ENCODE data around the gene TP53I11. TPM values are rescaled to one million over a fixed set of nuclear protein-coding genes. Genes with fewer than 3 reads are reported as not detected.

The TP53I11 gene
- total RNA-seq, 1 experiment from 2014 or later, result 46.9 TPM

- ATAC-seq (no peak), DNase-seq (ENCODE audit: low read depth, low spot score) (no peak)
- Histone ChIP-seq H3K27me3 (ENCODE audit: insufficient read depth, low read length) (no peaks in the 10 kb centered on the region), H3K9ac (ENCODE audit: low read length) (no peak overlapping the region), H3K4me1 (ENCODE audit: control insufficient read depth in 1 of 2, insufficient read depth in 2 of 2, low read length in 2 of 2) (peaks cover 0 to 12% of the 10 kb centered on the region in 2 experiments; a peak in 2 of 4 replicates), H4K20me1 (ENCODE audit: insufficient read depth) (no peaks in the 10 kb centered on the region), H3K4me3 (replicated peaks in 1 of 2; ENCODE audit: low read depth in 1 of 2, low read length in 2 of 2) (no peak overlapping the region), H3K79me2 (ENCODE audit: insufficient read depth, low read length) (no peaks in the 10 kb centered on the region), H2AFZ (ENCODE audit: low read depth, low read length, poor library complexity, severe bottlenecking) (no peak overlapping the region), H3K27ac (ENCODE audit: low read depth, low read length) (no peak overlapping the region), H3K4me2 (ENCODE audit: low read length) (no peak overlapping the region), H3K9me3 (ENCODE audit: control insufficient read depth in 1 of 2, insufficient read depth in 1 of 2, low read depth in 1 of 2, low read length in 2 of 2) (no peaks in the 10 kb centered on the region), H3K36me3 (ENCODE audit: control insufficient read depth in 1 of 2, insufficient read depth in 2 of 2, low read length in 2 of 2) (no peaks in the 10 kb centered on the region), H3K9me2 (ENCODE audit: insufficient read depth) (no peaks in the 10 kb centered on the region)
- CTCF ChIA-PET, result no interaction called here
- POLR2A ChIA-PET, result no interaction called here
- intact Hi-C loops (cut with micrococcal nuclease), result no loop called here
- RAD21 ChIA-PET (ENCODE audit: low non-redundant PET in 1 of 2, low total read pairs in 2 of 2, uncharacterized antibody in 2 of 2, unreplicated experiment in 2 of 2), result no interaction called here
- BruUV-seq (replicated peaks), result no TSS peak
- no peak for TF ChIP-seq EZH2 (IDR thresholded peaks at IDR 0.05)
Observed at GRCh38 chr11:44887636-44888035, 63.0 kb downstream of the TP53I11 start.

- Histone ChIP-seq H3K9me2 (ENCODE audit: insufficient read depth) (no peaks in the 10 kb centered on the region), H3K4me2 (ENCODE audit: low read length) (no peak overlapping the region), H4K20me1 (ENCODE audit: insufficient read depth) (no peaks in the 10 kb centered on the region), H3K36me3 (ENCODE audit: control insufficient read depth in 1 of 2, insufficient read depth in 2 of 2, low read length in 2 of 2) (no peaks in the 10 kb centered on the region), H3K4me1 (ENCODE audit: control insufficient read depth in 1 of 2, insufficient read depth in 2 of 2, low read length in 2 of 2) (peaks cover 0 to 14% of the 10 kb centered on the region in 2 experiments; a peak in 2 of 4 replicates), H3K9me3 (ENCODE audit: control insufficient read depth in 1 of 2, insufficient read depth in 1 of 2, low read depth in 1 of 2, low read length in 2 of 2) (no peaks in the 10 kb centered on the region), H2AFZ (ENCODE audit: low read depth, low read length, poor library complexity, severe bottlenecking) (no peak overlapping the region), H3K4me3 (replicated peaks in 1 of 2; ENCODE audit: low read depth in 1 of 2, low read length in 2 of 2) (no peak overlapping the region), H3K27ac (ENCODE audit: low read depth, low read length) (no peak overlapping the region), H3K79me2 (ENCODE audit: insufficient read depth, low read length) (no peaks in the 10 kb centered on the region), H3K9ac (ENCODE audit: low read length) (no peak overlapping the region), H3K27me3 (ENCODE audit: insufficient read depth, low read length) (no peaks in the 10 kb centered on the region)
- RAD21 ChIA-PET (ENCODE audit: low non-redundant PET in 1 of 2, low total read pairs in 2 of 2, uncharacterized antibody in 2 of 2, unreplicated experiment in 2 of 2), result no interaction called here
- ATAC-seq (no peak), DNase-seq (ENCODE audit: low read depth, low spot score) (no peak)
- POLR2A ChIA-PET, result no interaction called here
- intact Hi-C loops (cut with micrococcal nuclease), result no loop called here
- TF ChIP-seq ELF1 (IDR thresholded peaks at IDR 0.05; ENCODE audit: borderline replicate concordance, low read depth) (no peak), TCF7L2 (IDR thresholded peaks at IDR 0.05; ENCODE audit: borderline replicate concordance, extremely low read depth, insufficient read depth, insufficient read length) (no peak), YY1 (IDR thresholded peaks at IDR 0.05; ENCODE audit: extremely low read depth, insufficient replicate concordance, low read depth, low read length) (no peak), MAX (IDR thresholded peaks at IDR 0.05) (no peak), RAD21 (IDR thresholded peaks at IDR 0.05; ENCODE audit: low read depth) (no peak), SP1 (IDR thresholded peaks at IDR 0.05; ENCODE audit: low read depth) (no peak), ATF3 (IDR thresholded peaks at IDR 0.05) (no peak), JUND (IDR thresholded peaks at IDR 0.05) (no peak), EZH2phosphoT487 (IDR thresholded peaks at IDR 0.05; ENCODE audit: borderline replicate concordance) (no peak), EZH2 (IDR thresholded peaks at IDR 0.05) (no peak)
- no TSS peak for BruUV-seq (replicated peaks)
- CTCF ChIA-PET, result interaction anchor here (1.3 kb wide), 1 partner anchor 24 kb away, joined by 3 read pairs; no protein-coding TSS in a partner anchor
Observed at GRCh38 chr11:44886790-44887140, 63.9 kb downstream of the TP53I11 start.

Data from HCT116 (cell line).